Epithelial cell of esophagus (primary cell): Measurements from ENCODE around the gene DRD2.

Source experiments
- DNase-seq: peaks from one replicate; pipeline ENCODE4 v3.0.0; 2010; ENCODE audit warnings: low read depth
- H3K4me3 ChIP-seq: 2 replicates; pipeline ENCODE4 v1.5.1; 2011; ENCODE audit warnings: mild to moderate bottlenecking, low read length, control low read depth
- TF ChIP-seq, protein P1 (sequence below): IDR thresholded peaks from 2 replicates; pipeline ENCODE4 v1.5.1; 2011; ENCODE audit warnings: low read depth, mild to moderate bottlenecking, low read length, control low read depth, inconsistent platforms; ENCODE audit not compliant: insufficient read depth; ENCODE audit errors: missing control alignments

DRD2 gene

DNA sequence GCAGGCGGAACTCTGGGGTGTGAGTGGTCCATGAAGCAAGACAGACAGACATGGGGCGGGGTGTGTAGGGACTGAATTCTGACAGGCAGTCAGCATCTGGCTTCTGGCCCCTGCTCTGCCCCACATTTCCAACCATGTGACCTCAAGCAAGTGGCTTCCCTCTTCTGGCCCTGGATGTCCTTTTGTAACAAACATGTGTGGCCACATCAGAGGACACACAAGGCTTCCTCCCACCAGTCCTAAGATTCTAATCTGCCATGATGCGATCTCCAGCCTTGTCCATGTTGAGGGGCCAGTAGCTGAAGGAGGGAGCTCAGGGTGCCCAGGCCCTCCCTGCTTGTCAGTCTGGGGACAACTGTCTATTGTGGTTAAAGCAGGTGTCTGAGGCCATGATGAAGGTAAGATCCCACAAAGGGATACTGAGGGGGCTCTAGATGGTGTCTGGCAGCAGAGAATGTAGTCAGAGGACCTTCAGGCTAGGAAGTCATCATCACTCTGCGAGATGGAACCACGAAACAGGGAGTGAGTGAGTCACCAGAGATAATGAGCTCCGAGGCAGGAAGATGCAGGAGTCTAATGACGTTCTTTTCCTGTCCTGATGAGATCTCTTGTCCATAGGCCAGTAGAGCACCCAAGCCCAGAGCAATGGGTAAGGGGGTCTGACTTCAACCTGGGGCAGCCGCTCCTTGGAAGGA lies 27.4 kb downstream of the DRD2 start:
- peak; percentile 88 for DNase-seq
- TF ChIP-seq, protein P1, sequence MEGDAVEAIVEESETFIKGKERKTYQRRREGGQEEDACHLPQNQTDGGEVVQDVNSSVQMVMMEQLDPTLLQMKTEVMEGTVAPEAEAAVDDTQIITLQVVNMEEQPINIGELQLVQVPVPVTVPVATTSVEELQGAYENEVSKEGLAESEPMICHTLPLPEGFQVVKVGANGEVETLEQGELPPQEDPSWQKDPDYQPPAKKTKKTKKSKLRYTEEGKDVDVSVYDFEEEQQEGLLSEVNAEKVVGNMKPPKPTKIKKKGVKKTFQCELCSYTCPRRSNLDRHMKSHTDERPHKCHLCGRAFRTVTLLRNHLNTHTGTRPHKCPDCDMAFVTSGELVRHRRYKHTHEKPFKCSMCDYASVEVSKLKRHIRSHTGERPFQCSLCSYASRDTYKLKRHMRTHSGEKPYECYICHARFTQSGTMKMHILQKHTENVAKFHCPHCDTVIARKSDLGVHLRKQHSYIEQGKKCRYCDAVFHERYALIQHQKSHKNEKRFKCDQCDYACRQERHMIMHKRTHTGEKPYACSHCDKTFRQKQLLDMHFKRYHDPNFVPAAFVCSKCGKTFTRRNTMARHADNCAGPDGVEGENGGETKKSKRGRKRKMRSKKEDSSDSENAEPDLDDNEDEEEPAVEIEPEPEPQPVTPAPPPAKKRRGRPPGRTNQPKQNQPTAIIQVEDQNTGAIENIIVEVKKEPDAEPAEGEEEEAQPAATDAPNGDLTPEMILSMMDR = no peak
- no peak overlapping the region for H3K4me3 ChIP-seq

DNA sequence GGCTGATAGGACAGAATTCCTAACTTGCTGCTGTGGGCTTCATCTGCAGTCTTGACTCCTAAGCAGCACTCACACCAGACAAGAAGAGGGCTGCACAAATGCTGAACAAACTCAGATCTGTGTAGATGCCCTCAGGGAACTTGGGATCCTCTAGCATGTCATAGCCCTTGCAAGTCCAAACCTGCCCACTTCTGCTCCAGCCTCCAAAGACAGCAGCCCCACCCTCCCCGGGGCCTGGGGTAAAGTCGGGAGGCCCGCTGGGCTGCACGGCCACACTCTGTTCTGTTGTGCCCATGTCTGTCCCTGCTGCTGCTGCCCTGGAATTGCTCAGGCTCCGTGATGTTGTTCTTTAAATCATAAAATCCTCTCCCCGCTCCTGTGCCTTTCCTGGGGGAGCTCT lies 28.3 kb downstream of the DRD2 start:
- TF ChIP-seq, protein P1 = no peak
- no peak overlapping the region for H3K4me3 ChIP-seq
- DNase-seq = peak; percentile 99

DNA sequence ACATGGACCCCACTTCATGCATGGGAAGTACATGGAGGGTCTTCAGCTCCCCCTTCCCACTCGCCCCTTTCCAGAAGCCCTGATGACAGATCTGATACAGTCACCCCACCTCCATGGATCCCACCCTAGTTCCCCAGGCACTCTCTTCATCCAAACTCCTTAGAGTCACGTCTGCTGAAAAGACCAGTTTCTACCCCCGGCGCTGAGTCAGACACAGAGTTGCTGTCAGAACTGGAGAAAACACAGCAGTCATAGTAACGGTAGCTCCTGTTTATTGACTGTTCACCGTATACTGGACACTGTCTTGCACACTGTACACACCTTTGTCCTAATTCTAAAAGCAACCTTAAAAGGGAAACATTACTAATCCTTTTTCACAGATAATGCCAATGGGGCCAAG lies 29.1 kb downstream of the DRD2 start:
- TF ChIP-seq, protein P1 = no peak
- peak; percentile 90 for DNase-seq
- H3K4me3 ChIP-seq = no peak overlapping the region

- no peak for DNase-seq
- TF ChIP-seq, protein P1 = no peak
- H3K4me3 ChIP-seq = no peak overlapping the region
Observed at GRCh38 chr11:113444502-113445123, 30.6 kb downstream of the DRD2 start.

GRCh38 chr11:113440816-113441215 lies 34.4 kb downstream of the DRD2 start:
- no peak overlapping the region for H3K4me3 ChIP-seq
- no peak for DNase-seq
- TF ChIP-seq, protein P1 = no peak

DNA sequence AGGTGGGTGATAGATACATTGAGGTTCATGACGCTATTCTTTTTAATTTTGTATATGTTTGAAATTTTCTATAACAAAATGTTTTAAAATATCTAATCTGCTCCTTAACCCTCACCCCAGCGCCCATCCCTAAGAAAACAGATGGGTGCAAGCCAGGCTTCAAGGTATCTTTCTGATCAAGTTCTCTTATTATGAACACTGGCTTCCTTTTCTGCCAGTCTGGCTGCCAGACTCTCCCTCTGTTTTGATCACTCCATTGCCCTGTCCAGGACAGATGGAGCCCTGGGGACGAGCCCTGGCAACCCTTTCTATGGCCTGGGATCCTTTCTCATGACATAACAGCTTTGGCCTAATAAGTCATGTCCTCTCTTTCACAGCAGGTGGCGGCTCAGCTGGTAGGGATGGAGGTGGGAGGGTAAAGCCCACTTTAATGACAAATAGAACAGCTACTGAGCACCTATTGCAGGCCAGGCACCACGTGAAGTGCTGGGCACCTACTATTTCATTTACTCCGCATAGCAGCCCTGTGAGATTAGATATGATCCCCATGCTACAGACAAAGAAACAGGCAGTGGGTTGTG lies 38.4 kb downstream of the DRD2 start:
- TF ChIP-seq, protein P1 = no peak
- no peak for DNase-seq

More for the DNA sequence above, 38.4 kb downstream of the DRD2 start:
- no peak overlapping the region for H3K4me3 ChIP-seq
